ENCODE measurements around the gene EXD1.
"Not testable (repeated sequence)": the region's sequence is repeated elsewhere in the genome, so short reads cannot be mapped to it uniquely, and the experiment has no call there.

Gene EXD1

GRCh38 chr15:41148065-41148464 is 82.5 kb downstream of the EXD1 start:
- DNase-seq (ENCODE audit: low spot score): no peak

- no peak for DNase-seq (ENCODE audit: low spot score)
These were observed 90.9 kb downstream of the EXD1 start for GRCh38 chr15:41139619-41140018.

GRCh38 chr15:41139112-41139511 is 91.4 kb downstream of the EXD1 start:
- DNase-seq (ENCODE audit: low spot score): not testable (repeated sequence)

- DNase-seq (ENCODE audit: low spot score): not testable (repeated sequence)
These were observed 95.0 kb downstream of the EXD1 start for GRCh38 chr15:41135580-41135979.

- no peak for DNase-seq (ENCODE audit: low spot score)
These were observed 97.1 kb downstream of the EXD1 start for GRCh38 chr15:41133454-41133853.

All from ecto neural progenitor cell (in vitro differentiated cells).